Measurements from ENCODE around the gene ZNF92. TPM values are rescaled to one million over a fixed set of nuclear protein-coding genes. Genes with fewer than 3 reads are reported as not detected.
"Not testable (repeated sequence)": the region's sequence is repeated elsewhere in the genome, so short reads cannot be mapped to it uniquely, and the experiment has no call there.

The ZNF92 gene
- total RNA-seq, 1 donor from 2014 or later, result 19.0 TPM

DNA sequence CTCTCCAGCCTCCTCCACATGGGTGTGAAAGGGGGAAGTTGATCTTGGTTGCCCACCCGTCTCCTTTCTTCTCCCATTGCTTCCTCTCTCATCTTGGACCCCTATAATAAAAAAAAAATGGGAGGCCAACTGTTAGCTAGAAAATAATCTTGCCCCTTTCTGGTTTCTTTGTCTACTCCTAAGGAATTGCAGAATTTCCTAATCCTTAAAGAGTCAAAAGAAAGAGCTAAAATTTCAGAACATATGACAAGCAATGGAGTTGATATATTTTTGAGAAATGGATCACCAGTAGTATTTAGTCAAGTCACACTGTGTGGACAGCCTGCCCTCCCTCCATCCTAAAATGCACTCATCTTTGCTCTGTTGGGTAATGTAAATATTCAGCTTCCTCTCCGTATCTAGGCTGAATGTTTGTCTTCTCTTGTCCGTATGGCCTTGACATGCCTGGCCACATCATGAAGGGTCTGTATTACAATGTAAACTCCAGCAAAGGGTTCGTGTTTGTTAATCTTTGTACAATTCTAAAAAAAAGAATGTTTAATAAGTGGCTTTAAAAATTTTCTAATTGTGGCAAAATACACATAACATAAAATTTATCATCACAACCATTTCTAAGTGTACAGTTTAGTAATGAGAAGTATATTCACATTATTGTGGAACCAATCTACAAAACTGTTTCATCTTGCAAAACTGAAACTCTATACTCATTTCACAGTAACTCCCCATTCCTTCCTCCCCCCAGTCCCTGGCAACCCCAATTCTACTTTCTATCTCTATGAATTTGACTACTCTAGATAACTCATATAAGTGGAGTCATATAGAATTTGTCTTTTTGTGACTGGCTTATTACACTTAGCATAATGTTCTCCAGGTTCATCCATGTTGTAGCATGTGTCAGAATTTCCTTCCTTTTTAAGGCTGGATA, 71.5 kb downstream of the ZNF92 start:
- Mint-ChIP-seq H3K27me3 (ENCODE audit: low read depth) (no peaks in the 10 kb centered on the region), H3K27ac (no peak overlapping the region), H3K9me3 (peaks cover 42% of the 10 kb centered on the region), H3K4me3 (no peak overlapping the region), H3K36me3 (no peaks in the 10 kb centered on the region), H3K4me1 (peaks cover 4% of the 10 kb centered on the region)
- DNase-seq (ENCODE audit: low spot score in 2 of 2, unreplicated experiment in 2 of 2), result no peak
- TF ChIP-seq, protein P1, sequence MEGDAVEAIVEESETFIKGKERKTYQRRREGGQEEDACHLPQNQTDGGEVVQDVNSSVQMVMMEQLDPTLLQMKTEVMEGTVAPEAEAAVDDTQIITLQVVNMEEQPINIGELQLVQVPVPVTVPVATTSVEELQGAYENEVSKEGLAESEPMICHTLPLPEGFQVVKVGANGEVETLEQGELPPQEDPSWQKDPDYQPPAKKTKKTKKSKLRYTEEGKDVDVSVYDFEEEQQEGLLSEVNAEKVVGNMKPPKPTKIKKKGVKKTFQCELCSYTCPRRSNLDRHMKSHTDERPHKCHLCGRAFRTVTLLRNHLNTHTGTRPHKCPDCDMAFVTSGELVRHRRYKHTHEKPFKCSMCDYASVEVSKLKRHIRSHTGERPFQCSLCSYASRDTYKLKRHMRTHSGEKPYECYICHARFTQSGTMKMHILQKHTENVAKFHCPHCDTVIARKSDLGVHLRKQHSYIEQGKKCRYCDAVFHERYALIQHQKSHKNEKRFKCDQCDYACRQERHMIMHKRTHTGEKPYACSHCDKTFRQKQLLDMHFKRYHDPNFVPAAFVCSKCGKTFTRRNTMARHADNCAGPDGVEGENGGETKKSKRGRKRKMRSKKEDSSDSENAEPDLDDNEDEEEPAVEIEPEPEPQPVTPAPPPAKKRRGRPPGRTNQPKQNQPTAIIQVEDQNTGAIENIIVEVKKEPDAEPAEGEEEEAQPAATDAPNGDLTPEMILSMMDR (IDR thresholded peaks at IDR 0.05; ENCODE audit: unreplicated experiment), result no peak

DNA sequence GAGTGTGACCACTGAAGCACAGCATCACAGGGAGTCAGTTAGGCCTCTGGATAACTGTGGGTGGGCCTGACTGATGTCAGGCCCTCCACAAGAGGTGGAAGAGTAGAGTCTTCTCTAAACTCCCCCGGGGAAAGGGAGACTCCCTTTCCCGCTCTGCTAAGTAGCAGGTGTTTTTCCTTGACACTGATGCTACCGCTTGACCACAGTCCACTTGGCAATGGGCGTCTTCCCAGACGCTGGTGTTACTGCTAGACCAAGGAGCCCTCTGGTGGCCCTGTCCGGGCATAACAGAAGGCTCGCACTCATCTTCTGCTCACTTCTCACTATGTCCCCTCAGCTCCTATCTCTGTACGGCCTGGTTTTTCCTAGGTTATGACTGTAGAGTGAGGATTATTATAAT, 73.4 kb downstream of the ZNF92 start:
- H3K9me3 Mint-ChIP-seq, result peaks cover 42% of the 10 kb centered on the region
- not testable (repeated sequence) for H3K27me3 Mint-ChIP-seq (ENCODE audit: low read depth); H3K27ac Mint-ChIP-seq; H3K4me1 Mint-ChIP-seq; DNase-seq (ENCODE audit: low spot score in 2 of 2, unreplicated experiment in 2 of 2); H3K36me3 Mint-ChIP-seq; H3K4me3 Mint-ChIP-seq

DNA sequence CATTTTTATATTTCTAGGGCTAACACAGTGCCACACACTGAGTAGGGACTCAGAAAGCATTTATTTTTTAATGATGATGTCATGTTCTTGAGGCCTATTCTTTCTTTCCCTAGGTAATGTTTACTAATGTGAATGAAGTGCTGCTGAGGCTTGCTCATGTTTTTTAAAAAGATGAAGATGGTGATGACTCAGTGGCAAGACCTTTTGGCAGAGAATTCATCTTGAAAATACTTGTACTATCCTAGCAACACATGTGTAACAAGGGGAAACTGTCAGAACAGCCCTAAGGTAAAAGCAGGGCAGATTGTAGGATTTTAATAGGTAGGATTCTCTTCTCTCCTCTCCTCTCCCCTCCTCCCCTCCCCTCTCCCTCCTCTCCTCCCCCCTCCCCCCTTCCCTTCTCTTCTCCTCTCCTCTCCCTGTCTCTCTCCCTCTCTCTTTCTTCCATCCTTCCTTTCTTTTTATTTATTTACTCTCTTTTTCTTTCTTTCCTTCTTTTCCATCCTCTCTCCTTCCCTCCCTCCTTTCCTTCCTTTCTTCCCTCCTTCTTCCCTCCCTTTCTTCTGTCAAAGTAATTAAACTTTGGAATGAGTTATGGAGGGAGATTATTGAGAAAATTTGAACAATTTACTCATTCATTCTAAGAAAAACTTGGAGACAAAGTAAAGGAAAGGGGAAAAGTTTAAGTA, 75.3 kb downstream of the ZNF92 start:
- TF ChIP-seq, protein P1 (IDR thresholded peaks at IDR 0.05; ENCODE audit: unreplicated experiment), result no peak
- H3K36me3 Mint-ChIP-seq, result no peaks in the 10 kb centered on the region
- H3K27me3 Mint-ChIP-seq (ENCODE audit: low read depth), result peaks cover 2% of the 10 kb centered on the region
- H3K4me1 Mint-ChIP-seq, result peaks cover 4% of the 10 kb centered on the region
- no peak overlapping the region for H3K27ac Mint-ChIP-seq
- H3K9me3 Mint-ChIP-seq, result peaks cover 36% of the 10 kb centered on the region
- DNase-seq (ENCODE audit: low spot score in 2 of 2, unreplicated experiment in 2 of 2), result no peak
- no peak overlapping the region for H3K4me3 Mint-ChIP-seq

DNA sequence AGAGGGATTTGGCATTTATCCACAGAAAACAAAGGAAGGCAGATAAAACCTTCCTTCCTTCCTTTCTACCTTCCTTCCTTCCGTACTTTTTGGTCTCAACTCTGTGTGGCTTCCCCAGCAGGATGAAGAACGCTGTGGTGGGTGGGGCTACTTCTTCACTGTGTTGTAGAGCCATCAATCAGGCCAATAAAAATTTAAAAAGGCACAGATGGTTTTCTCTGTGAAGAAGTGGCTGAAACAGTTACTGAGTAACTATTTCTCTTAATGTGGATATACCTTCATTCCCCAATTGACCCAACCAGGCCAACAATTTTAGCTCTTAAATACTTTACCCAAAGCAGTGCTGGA, 75.8 kb downstream of the ZNF92 start:
- H3K9me3 Mint-ChIP-seq, result peaks cover 34% of the 10 kb centered on the region
- TF ChIP-seq, protein P1 (IDR thresholded peaks at IDR 0.05; ENCODE audit: unreplicated experiment), result no peak
- H3K4me1 Mint-ChIP-seq, result peaks cover 4% of the 10 kb centered on the region
- H3K27ac Mint-ChIP-seq, result peak overlapping the region; percentile 84
- H3K36me3 Mint-ChIP-seq, result no peaks in the 10 kb centered on the region
- peaks cover 2% of the 10 kb centered on the region for H3K27me3 Mint-ChIP-seq (ENCODE audit: low read depth)
- DNase-seq (ENCODE audit: low spot score in 2 of 2, unreplicated experiment in 2 of 2), result no peak
- H3K4me3 Mint-ChIP-seq, result no peak overlapping the region

Data from mesothelial cell of epicardium (in vitro differentiated cells).